CD1c-positive myeloid dendritic cell (primary cell): Measurements from ENCODE around the gene HDGFL3.

ENCODE experiments used
- DNase-seq: peaks from one replicate; pipeline ENCODE4 v3.0.0-alpha.2; 2016; ENCODE audit errors: extremely low spot score

The HDGFL3 gene

GRCh38 chr15:83127547-83128150, 80.0 kb downstream of the HDGFL3 start:
- DNase-seq, result no peak

- no peak for DNase-seq
Observed at GRCh38 chr15:83123529-83123928, 84.1 kb downstream of the HDGFL3 start.

- DNase-seq, result no peak
Observed at GRCh38 chr15:83119968-83120581, 87.5 kb downstream of the HDGFL3 start.

- DNase-seq, result no peak
Observed at GRCh38 chr15:83118968-83119367, 88.7 kb downstream of the HDGFL3 start.

- no peak for DNase-seq
Observed at GRCh38 chr15:83118291-83118827, 89.3 kb downstream of the HDGFL3 start.

- DNase-seq, result no peak
Observed at GRCh38 chr15:83115831-83116565, 91.6 kb downstream of the HDGFL3 start.

- DNase-seq, result no peak
Observed at GRCh38 chr15:83115410-83115809, 92.2 kb downstream of the HDGFL3 start.

GRCh38 chr15:83114856-83115255, 92.8 kb downstream of the HDGFL3 start:
- no peak for DNase-seq

GRCh38 chr15:83113881-83114674, 93.5 kb downstream of the HDGFL3 start:
- DNase-seq, result peak; percentile 44

- no peak for DNase-seq
Observed at GRCh38 chr15:83112956-83113299, 94.7 kb downstream of the HDGFL3 start.

GRCh38 chr15:83112233-83112955, 95.2 kb downstream of the HDGFL3 start:
- no peak for DNase-seq

- no peak for DNase-seq
Observed at GRCh38 chr15:83111149-83111548, 96.5 kb downstream of the HDGFL3 start.

- DNase-seq, result peak; percentile 36
Observed at GRCh38 chr15:83110381-83110780, 97.2 kb downstream of the HDGFL3 start.

GRCh38 chr15:83109532-83109931, 98.1 kb downstream of the HDGFL3 start:
- DNase-seq, result peak; percentile 38

GRCh38 chr15:83108266-83109219, 99.1 kb downstream of the HDGFL3 start:
- DNase-seq, result peak; percentile 93

- no peak for DNase-seq
Observed at GRCh38 chr15:83107841-83108181, 99.8 kb downstream of the HDGFL3 start.

GRCh38 chr15:83106994-83107840, 100.4 kb downstream of the HDGFL3 start, which contains the start of gene TM6SF1:
Gene TM6SF1 (plus strand): TSS chr15:83107645. CDS start chr15:83107681, 36 bp downstream.
- DNase-seq, result peak; percentile 33

GRCh38 chr15:83105440-83105839, 102.2 kb downstream of the HDGFL3 start:
- peak; percentile 21 for DNase-seq

- no peak for DNase-seq
Observed at GRCh38 chr15:83104141-83104540, 103.5 kb downstream of the HDGFL3 start.
